ENCODE results near the gene MAP4K2. TPM values are rescaled to one million over a fixed set of nuclear protein-coding genes. Genes with fewer than 3 reads are reported as not detected.

The MAP4K2 gene
- total and polyA plus RNA-seq, 2 experiments from 2014 or later, result 9.9 to 42.6 TPM

DNA sequence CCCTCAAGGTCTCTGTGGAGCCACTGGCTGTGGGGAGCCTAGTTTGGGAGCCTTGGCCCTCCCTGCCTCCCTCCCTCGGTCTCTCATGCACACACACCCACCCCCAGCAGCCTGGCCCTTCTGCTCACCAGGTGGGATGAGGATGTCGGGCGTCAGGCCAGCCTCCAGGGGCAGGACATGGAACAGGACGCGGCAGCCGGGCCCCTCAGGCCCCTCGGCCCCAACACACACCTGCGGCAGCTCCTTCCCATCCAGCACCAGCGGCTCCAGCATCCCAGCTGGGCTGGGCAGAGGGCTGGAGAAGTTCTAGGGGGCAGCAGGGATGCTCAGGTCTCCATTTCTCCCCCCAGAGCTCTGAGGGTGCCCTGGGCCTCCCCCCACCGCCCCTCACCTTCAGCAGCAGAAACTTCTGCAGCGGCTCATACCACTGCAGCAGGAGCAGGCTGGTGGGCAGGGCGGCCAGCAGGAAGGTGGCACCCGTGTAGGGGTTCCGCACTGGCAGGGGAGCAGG lies 11.2 kb downstream of the MAP4K2 start:
- Histone ChIP-seq H3K4me1 (ENCODE audit: insufficient read depth) (no peaks in the 10 kb centered on the region), H4K20me1 (replicated peaks; ENCODE audit: insufficient read depth) (no peaks in the 10 kb centered on the region), H3K36me3 (ENCODE audit: insufficient read depth) (no peaks in the 10 kb centered on the region), H3K79me2 (replicated peaks; ENCODE audit: insufficient read depth) (no peaks in the 10 kb centered on the region), H3K4me2 (no peak overlapping the region), H3K27ac (ENCODE audit: low read depth) (no peak overlapping the region), H3K4me3 (no peak overlapping the region), H3K27me3 (ENCODE audit: insufficient read depth) (no peaks in the 10 kb centered on the region), H3K9me2 (ENCODE audit: insufficient read depth) (no peaks in the 10 kb centered on the region), H3F3A (replicated peaks; ENCODE audit: low read depth) (0 out of 2 replicates have a peak, but pooled peaks cover 2% of the 10 kb centered on the region), H2AFZ (no peak overlapping the region)
- Mint-ChIP-seq H3K27me3 (ENCODE audit: insufficient read depth, low read depth, poor library complexity) (peaks cover 5% of the 10 kb centered on the region), H3K36me3 (ENCODE audit: low read depth) (no peaks in the 10 kb centered on the region), H3K9me3 (no peaks in the 10 kb centered on the region), H3K4me1 (no peaks in the 10 kb centered on the region; the same call in 2 of the 3 replicates), H3K4me3 (no peak overlapping the region), H3K27ac (no peak overlapping the region)
- TF ChIP-seq STAT1 (IDR thresholded peaks at IDR 0.05; ENCODE audit: unreplicated experiment) (no peak), POLR2AphosphoS5 (IDR thresholded peaks at IDR 0.05; ENCODE audit: low read depth) (no peak), EZH2phosphoT487 (IDR thresholded peaks at IDR 0.05; ENCODE audit: unreplicated experiment) (no peak), ZNF331 (CRISPR knock-in tag; IDR thresholded peaks at IDR 0.05; ENCODE audit: low read depth) (no peak), CREB1 (CRISPR knock-in tag; IDR thresholded peaks at IDR 0.05; ENCODE audit: low read depth) (no peak), EZH2 (IDR thresholded peaks at IDR 0.05; ENCODE audit: low read depth, unreplicated experiment) (no peak), NANOG (IDR thresholded peaks at IDR 0.05; ENCODE audit: borderline replicate concordance) (no peak), JUNB (IDR thresholded peaks at IDR 0.05; ENCODE audit: unreplicated experiment) (no peak)
- TF ChIP-seq, protein P1, sequence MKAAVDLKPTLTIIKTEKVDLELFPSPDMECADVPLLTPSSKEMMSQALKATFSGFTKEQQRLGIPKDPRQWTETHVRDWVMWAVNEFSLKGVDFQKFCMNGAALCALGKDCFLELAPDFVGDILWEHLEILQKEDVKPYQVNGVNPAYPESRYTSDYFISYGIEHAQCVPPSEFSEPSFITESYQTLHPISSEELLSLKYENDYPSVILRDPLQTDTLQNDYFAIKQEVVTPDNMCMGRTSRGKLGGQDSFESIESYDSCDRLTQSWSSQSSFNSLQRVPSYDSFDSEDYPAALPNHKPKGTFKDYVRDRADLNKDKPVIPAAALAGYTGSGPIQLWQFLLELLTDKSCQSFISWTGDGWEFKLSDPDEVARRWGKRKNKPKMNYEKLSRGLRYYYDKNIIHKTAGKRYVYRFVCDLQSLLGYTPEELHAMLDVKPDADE (IDR thresholded peaks at IDR 0.05), result no peak
- DNase-seq (ENCODE audit: low spot score) (no peak), ATAC-seq (no peak)

DNA sequence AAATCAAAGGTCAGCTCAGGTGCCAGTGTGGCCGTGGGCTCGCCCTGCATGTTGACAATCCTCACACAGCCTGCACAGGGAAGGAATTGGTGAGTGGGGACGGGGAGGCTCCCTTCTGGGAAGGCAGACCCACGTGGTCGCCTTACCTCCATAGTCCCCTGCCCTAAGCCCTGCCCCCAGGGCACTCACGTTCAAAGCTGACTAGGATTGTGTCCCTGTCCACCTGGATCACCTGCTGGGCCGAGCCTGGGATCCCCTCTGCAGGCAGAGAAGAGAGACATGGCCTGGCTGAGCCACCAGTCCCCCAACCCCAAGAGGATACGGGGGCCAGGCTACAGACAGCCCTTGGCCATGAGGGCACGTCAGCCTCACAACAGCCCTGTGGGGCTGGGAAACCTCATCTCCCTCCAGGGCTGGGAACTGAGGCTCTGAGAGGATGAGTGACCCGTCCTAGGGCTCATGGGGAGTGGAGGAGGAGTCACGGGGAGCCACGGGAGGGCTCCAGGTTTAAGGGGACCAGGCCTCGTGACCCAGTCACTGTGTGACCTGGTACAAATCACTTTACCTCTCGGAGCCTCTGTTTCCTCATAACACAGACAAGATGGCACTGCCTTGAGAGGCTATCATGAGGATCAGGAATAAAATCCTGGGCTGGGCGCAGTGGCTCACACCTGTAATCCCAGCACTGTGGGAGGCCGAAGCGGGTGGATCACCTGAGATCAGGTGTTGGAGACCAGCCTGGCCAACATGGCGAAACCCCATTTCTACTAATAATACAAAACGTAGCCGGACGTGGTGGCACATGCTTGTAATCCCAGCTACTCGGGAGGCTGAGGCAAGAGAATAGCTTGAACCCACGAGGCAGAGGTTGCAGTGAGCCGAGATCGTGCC lies 12.6 kb downstream of the MAP4K2 start:
- Histone ChIP-seq H3F3A (replicated peaks; ENCODE audit: low read depth) (0 out of 2 replicates have a peak, but pooled peaks cover 2% of the 10 kb centered on the region), H3K79me2 (replicated peaks; ENCODE audit: insufficient read depth) (no peaks in the 10 kb centered on the region), H2AFZ (no peak overlapping the region), H3K4me3 (no peak overlapping the region), H4K20me1 (replicated peaks; ENCODE audit: insufficient read depth) (no peaks in the 10 kb centered on the region), H3K27me3 (ENCODE audit: insufficient read depth) (no peaks in the 10 kb centered on the region), H3K4me1 (ENCODE audit: insufficient read depth) (no peaks in the 10 kb centered on the region), H3K4me2 (no peak overlapping the region), H3K27ac (ENCODE audit: low read depth) (no peak overlapping the region), H3K9me2 (ENCODE audit: insufficient read depth) (no peaks in the 10 kb centered on the region), H3K36me3 (ENCODE audit: insufficient read depth) (no peaks in the 10 kb centered on the region)
- no peaks in the 10 kb centered on the region for H3K36me3 Mint-ChIP-seq (ENCODE audit: low read depth)
- H3K27me3 Mint-ChIP-seq (ENCODE audit: insufficient read depth, low read depth, poor library complexity), result peaks cover 5% of the 10 kb centered on the region
- ATAC-seq (no peak), DNase-seq (ENCODE audit: low spot score) (no peak)
- H3K27ac Mint-ChIP-seq, result no peak overlapping the region
- H3K4me1 Mint-ChIP-seq, result no peaks in the 10 kb centered on the region; the same call in 2 of the 3 replicates
- H3K9me3 Mint-ChIP-seq, result no peaks in the 10 kb centered on the region
- H3K4me3 Mint-ChIP-seq, result no peak overlapping the region
- TF ChIP-seq, protein P1 (IDR thresholded peaks at IDR 0.05), result no peak
- TF ChIP-seq, protein P2, sequence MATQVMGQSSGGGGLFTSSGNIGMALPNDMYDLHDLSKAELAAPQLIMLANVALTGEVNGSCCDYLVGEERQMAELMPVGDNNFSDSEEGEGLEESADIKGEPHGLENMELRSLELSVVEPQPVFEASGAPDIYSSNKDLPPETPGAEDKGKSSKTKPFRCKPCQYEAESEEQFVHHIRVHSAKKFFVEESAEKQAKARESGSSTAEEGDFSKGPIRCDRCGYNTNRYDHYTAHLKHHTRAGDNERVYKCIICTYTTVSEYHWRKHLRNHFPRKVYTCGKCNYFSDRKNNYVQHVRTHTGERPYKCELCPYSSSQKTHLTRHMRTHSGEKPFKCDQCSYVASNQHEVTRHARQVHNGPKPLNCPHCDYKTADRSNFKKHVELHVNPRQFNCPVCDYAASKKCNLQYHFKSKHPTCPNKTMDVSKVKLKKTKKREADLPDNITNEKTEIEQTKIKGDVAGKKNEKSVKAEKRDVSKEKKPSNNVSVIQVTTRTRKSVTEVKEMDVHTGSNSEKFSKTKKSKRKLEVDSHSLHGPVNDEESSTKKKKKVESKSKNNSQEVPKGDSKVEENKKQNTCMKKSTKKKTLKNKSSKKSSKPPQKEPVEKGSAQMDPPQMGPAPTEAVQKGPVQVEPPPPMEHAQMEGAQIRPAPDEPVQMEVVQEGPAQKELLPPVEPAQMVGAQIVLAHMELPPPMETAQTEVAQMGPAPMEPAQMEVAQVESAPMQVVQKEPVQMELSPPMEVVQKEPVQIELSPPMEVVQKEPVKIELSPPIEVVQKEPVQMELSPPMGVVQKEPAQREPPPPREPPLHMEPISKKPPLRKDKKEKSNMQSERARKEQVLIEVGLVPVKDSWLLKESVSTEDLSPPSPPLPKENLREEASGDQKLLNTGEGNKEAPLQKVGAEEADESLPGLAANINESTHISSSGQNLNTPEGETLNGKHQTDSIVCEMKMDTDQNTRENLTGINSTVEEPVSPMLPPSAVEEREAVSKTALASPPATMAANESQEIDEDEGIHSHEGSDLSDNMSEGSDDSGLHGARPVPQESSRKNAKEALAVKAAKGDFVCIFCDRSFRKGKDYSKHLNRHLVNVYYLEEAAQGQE (IDR thresholded peaks at IDR 0.05; ENCODE audit: unreplicated experiment), result no peak
